ENCODE measurements around the gene PRKN. TPM values are rescaled to one million over a fixed set of nuclear protein-coding genes. Genes with fewer than 3 reads are reported as not detected.

PRKN gene
- total RNA-seq, 1 donor from 2014 or later, result 7.0 TPM

GRCh38 chr6:162226803-162227202, 500.8 kb downstream of the PRKN start:
- peaks cover 2% of the 10 kb centered on the region for H3K27me3 Mint-ChIP-seq (ENCODE audit: unreplicated experiment)
- H3K9me3 Mint-ChIP-seq (ENCODE audit: unreplicated experiment), result no peaks in the 10 kb centered on the region
- DNase-seq, result no peak
- no peak for TF ChIP-seq CTCF (IDR thresholded peaks at IDR 0.05; ENCODE audit: partially characterized antibody, unreplicated experiment)
- H3K4me3 Mint-ChIP-seq (ENCODE audit: unreplicated experiment), result no peak overlapping the region
- H3K36me3 Mint-ChIP-seq (ENCODE audit: unreplicated experiment), result no peaks in the 10 kb centered on the region
- H3K4me1 Mint-ChIP-seq (ENCODE audit: low read depth, unreplicated experiment), result no peaks in the 10 kb centered on the region
- H3K27ac Mint-ChIP-seq (ENCODE audit: unreplicated experiment), result no peak overlapping the region

- DNase-seq, result no peak
Observed at GRCh38 chr6:162222521-162222920, 505.0 kb downstream of the PRKN start.

GRCh38 chr6:162220876-162221275, 506.7 kb downstream of the PRKN start:
- Mint-ChIP-seq H3K27ac (ENCODE audit: unreplicated experiment) (no peak overlapping the region), H3K4me1 (ENCODE audit: low read depth, unreplicated experiment) (no peaks in the 10 kb centered on the region), H3K9me3 (ENCODE audit: unreplicated experiment) (no peaks in the 10 kb centered on the region), H3K4me3 (ENCODE audit: unreplicated experiment) (no peak overlapping the region), H3K27me3 (ENCODE audit: unreplicated experiment) (no peaks in the 10 kb centered on the region), H3K36me3 (ENCODE audit: unreplicated experiment) (no peaks in the 10 kb centered on the region)
- no peak for DNase-seq
- TF ChIP-seq CTCF (IDR thresholded peaks at IDR 0.05; ENCODE audit: partially characterized antibody, unreplicated experiment), result no peak

More at GRCh38 chr6:162222521-162222920, 505.0 kb downstream of the PRKN start:
- H3K4me1 Mint-ChIP-seq (ENCODE audit: low read depth, unreplicated experiment), result no peaks in the 10 kb centered on the region
- no peak for TF ChIP-seq CTCF (IDR thresholded peaks at IDR 0.05; ENCODE audit: partially characterized antibody, unreplicated experiment)
- H3K27ac Mint-ChIP-seq (ENCODE audit: unreplicated experiment), result no peak overlapping the region
- no peaks in the 10 kb centered on the region for H3K27me3 Mint-ChIP-seq (ENCODE audit: unreplicated experiment)
- no peaks in the 10 kb centered on the region for H3K36me3 Mint-ChIP-seq (ENCODE audit: unreplicated experiment)
- H3K9me3 Mint-ChIP-seq (ENCODE audit: unreplicated experiment), result no peaks in the 10 kb centered on the region
- H3K4me3 Mint-ChIP-seq (ENCODE audit: unreplicated experiment), result no peak overlapping the region

- DNase-seq, result no peak
- H3K9me3 Mint-ChIP-seq (ENCODE audit: unreplicated experiment), result no peaks in the 10 kb centered on the region
- no peak overlapping the region for H3K27ac Mint-ChIP-seq (ENCODE audit: unreplicated experiment)
- H3K36me3 Mint-ChIP-seq (ENCODE audit: unreplicated experiment), result no peaks in the 10 kb centered on the region
- no peaks in the 10 kb centered on the region for H3K27me3 Mint-ChIP-seq (ENCODE audit: unreplicated experiment)
- H3K4me1 Mint-ChIP-seq (ENCODE audit: low read depth, unreplicated experiment), result no peaks in the 10 kb centered on the region
- no peak for TF ChIP-seq CTCF (IDR thresholded peaks at IDR 0.05; ENCODE audit: partially characterized antibody, unreplicated experiment)
- no peak overlapping the region for H3K4me3 Mint-ChIP-seq (ENCODE audit: unreplicated experiment)
Observed at GRCh38 chr6:162219266-162219665, 508.3 kb downstream of the PRKN start.

GRCh38 chr6:162217811-162218493, 509.6 kb downstream of the PRKN start:
- no peaks in the 10 kb centered on the region for H3K36me3 Mint-ChIP-seq (ENCODE audit: unreplicated experiment)
- H3K4me3 Mint-ChIP-seq (ENCODE audit: unreplicated experiment), result no peak overlapping the region
- TF ChIP-seq CTCF (IDR thresholded peaks at IDR 0.05; ENCODE audit: partially characterized antibody, unreplicated experiment), result no peak
- no peaks in the 10 kb centered on the region for H3K27me3 Mint-ChIP-seq (ENCODE audit: unreplicated experiment)
- no peaks in the 10 kb centered on the region for H3K4me1 Mint-ChIP-seq (ENCODE audit: low read depth, unreplicated experiment)
- H3K27ac Mint-ChIP-seq (ENCODE audit: unreplicated experiment), result no peak overlapping the region
- no peak for DNase-seq
- H3K9me3 Mint-ChIP-seq (ENCODE audit: unreplicated experiment), result no peaks in the 10 kb centered on the region
